ENCODE results near the gene ECEL1. TPM values are rescaled to one million over a fixed set of nuclear protein-coding genes. Genes with fewer than 3 reads are reported as not detected.
"Not testable (repeated sequence)": the region's sequence is repeated elsewhere in the genome, so short reads cannot be mapped to it uniquely, and the experiment has no call there.

Gene ECEL1
- total RNA-seq, 6 experiments from 2014 or later: 0.22 to 1.3 (median 0.83) TPM; not detected in 2

GRCh38 chr2:232446266-232446777 lies 41.3 kb downstream of the ECEL1 start:
- Histone ChIP-seq H3K4me1 (peaks cover 0 to 29% (median 12%) of the 10 kb centered on the region in 4 donors), H3K27ac (peak overlapping the region; percentile 86 to 100 (median 99))
- WGBS (ENCODE audit: insufficient coverage, low coverage, low lambda C conversion rate, missing lambda C conversion rate): 80% methylated on average over 1 of the region's 9 CpGs
- H3K9me3 ChIP-seq; H3K27me3 ChIP-seq; intact Hi-C loops (cut with DNase I); H3K36me3 ChIP-seq; H3K4me3 ChIP-seq: not testable (repeated sequence)
- TF ChIP-seq, protein P1, sequence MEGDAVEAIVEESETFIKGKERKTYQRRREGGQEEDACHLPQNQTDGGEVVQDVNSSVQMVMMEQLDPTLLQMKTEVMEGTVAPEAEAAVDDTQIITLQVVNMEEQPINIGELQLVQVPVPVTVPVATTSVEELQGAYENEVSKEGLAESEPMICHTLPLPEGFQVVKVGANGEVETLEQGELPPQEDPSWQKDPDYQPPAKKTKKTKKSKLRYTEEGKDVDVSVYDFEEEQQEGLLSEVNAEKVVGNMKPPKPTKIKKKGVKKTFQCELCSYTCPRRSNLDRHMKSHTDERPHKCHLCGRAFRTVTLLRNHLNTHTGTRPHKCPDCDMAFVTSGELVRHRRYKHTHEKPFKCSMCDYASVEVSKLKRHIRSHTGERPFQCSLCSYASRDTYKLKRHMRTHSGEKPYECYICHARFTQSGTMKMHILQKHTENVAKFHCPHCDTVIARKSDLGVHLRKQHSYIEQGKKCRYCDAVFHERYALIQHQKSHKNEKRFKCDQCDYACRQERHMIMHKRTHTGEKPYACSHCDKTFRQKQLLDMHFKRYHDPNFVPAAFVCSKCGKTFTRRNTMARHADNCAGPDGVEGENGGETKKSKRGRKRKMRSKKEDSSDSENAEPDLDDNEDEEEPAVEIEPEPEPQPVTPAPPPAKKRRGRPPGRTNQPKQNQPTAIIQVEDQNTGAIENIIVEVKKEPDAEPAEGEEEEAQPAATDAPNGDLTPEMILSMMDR (IDR thresholded peaks at IDR 0.05): peak; percentile 13 to 59 (median 36)
- peak in 1 of 3 donors; percentile 49 for DNase-seq
- ATAC-seq: peak in 1 of 4 donors; percentile 7

DNA sequence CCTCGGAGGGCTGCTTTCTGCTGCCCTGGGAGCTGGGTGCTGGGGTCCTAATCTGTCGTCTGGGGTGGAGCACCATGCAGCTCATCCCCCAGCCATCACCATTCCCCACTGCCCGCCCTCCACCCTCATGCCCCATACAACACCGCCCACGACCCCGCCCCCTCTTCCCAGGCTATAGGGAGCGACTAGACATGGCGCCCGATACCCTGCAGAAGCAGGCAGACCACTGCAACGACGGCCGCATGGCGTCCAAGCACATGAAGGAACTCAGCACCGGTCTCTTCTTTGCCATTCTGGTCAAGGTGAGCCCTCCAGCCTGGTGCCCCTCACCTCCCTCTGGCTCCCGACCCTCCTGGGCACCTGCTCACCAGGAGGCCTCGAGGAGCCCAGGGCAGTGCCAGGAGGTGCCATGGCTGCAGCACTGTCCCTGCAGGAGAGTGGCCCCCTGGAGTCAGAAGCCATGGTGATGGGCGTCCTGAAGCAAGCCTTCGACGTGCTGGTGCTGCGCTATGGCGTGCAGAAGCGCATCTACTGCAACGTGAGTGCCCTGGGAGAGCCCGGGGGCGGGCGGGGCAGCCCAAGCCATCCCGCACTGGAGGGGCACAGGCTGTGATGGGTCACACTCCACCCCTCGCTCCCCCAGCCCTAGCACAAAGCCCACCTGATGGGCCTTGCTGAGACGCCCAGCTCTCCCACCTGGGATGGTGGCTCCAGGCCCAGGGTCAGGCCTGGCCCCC lies 42.3 kb downstream of the ECEL1 start:
- H3K4me3 ChIP-seq; H3K27ac ChIP-seq; intact Hi-C loops (cut with DNase I); ATAC-seq; H3K9me3 ChIP-seq; H3K27me3 ChIP-seq; H3K36me3 ChIP-seq: not testable (repeated sequence)
- H3K4me1 ChIP-seq: peaks cover 0 to 29% (median 12%) of the 10 kb centered on the region in 4 donors
- peak in 1 of 3 donors; percentile 43 for DNase-seq
- WGBS (ENCODE audit: insufficient coverage, low coverage, low lambda C conversion rate, missing lambda C conversion rate): no CpG with 5 or more reads among the region's 29 CpGs

- H3K4me1 ChIP-seq: peaks cover 0 to 29% (median 12%) of the 10 kb centered on the region in 4 donors
- no CpG with 5 or more reads among the region's 21 CpGs for WGBS (ENCODE audit: insufficient coverage, low coverage, low lambda C conversion rate, missing lambda C conversion rate)
- H3K27ac ChIP-seq: peak overlapping the region; percentile 76 to 92 (median 90)
Measured at GRCh38 chr2:232444409-232445148, 43.1 kb downstream of the ECEL1 start.

GRCh38 chr2:232443669-232444408 lies 43.8 kb downstream of the ECEL1 start:
- intact Hi-C loops (cut with DNase I); H3K4me3 ChIP-seq; H3K36me3 ChIP-seq; H3K9me3 ChIP-seq; H3K27me3 ChIP-seq: not testable (repeated sequence)
- H3K27ac ChIP-seq: peak overlapping the region; percentile 76 to 92 (median 90)
- WGBS (ENCODE audit: insufficient coverage, low coverage, low lambda C conversion rate, missing lambda C conversion rate): no CpG with 5 or more reads among the region's 21 CpGs
- peaks cover 0 to 29% (median 12%) of the 10 kb centered on the region in 4 donors for H3K4me1 ChIP-seq
- peak; percentile 48 for TF ChIP-seq POLR2A (IDR thresholded peaks at IDR 0.05)
- ATAC-seq (peak; percentile 58 to 78 (median 73)), DNase-seq (peak; percentile 79 to 83 (median 83))

More at GRCh38 chr2:232444409-232445148, 43.1 kb downstream of the ECEL1 start:
- H3K27me3 ChIP-seq: no peaks in the 10 kb centered on the region
- H3K9me3 ChIP-seq: no peaks in the 10 kb centered on the region
- no peak overlapping the region for H3K4me3 ChIP-seq
- no peaks in the 10 kb centered on the region for H3K36me3 ChIP-seq
- TF ChIP-seq, protein P1 (IDR thresholded peaks at IDR 0.05): peak; percentile 46 to 66 (median 56)
- no peak for TF ChIP-seq POLR2A (IDR thresholded peaks at IDR 0.05)
- DNase-seq: peak in 2 of 3 donors; percentile 63 to 67
- intact Hi-C loops (cut with DNase I): no loop called here
- peak in 3 of 4 donors; percentile 1 to 41 (median 25) for ATAC-seq

DNA sequence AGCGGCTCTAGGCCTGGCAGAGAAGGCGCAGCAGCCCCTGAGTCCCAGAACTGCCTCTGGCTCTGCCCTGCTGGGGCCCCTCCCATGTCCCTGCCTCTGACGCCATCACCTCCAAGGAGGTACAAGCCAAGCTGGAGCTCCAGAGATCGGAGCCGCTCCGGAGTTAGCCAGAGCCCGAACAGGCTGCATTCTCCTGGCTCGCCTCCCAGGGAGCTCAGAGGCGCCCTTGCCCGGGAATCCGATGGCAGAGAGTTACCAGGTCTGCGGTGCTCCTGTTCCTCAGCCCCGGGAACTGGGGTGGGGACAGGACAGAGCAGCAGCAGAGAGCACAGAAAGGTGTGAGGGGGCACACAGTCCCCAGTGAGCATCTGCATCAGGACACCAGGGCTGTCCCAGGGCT lies 44.6 kb downstream of the ECEL1 start:
- H3K36me3 ChIP-seq; H3K27me3 ChIP-seq; H3K9me3 ChIP-seq; H3K4me3 ChIP-seq; ATAC-seq; intact Hi-C loops (cut with DNase I): not testable (repeated sequence)
- no CpG with 5 or more reads among the region's 13 CpGs for WGBS (ENCODE audit: insufficient coverage, low coverage, low lambda C conversion rate, missing lambda C conversion rate)
- peak overlapping the region in 1 of 3 donors; percentile 31 for H3K27ac ChIP-seq
- peak in 1 of 3 donors; percentile 41 for DNase-seq
- H3K4me1 ChIP-seq: peaks cover 0 to 26% (median 12%) of the 10 kb centered on the region in 4 donors

GRCh38 chr2:232442431-232442830 lies 45.2 kb downstream of the ECEL1 start:
- DNase-seq: peak in 1 of 3 donors; percentile 35
- no CpG with 5 or more reads among the region's 13 CpGs for WGBS (ENCODE audit: insufficient coverage, low coverage, low lambda C conversion rate, missing lambda C conversion rate)
- peaks cover 0 to 21% (median 9%) of the 10 kb centered on the region in 4 donors for H3K4me1 ChIP-seq
- H3K9me3 ChIP-seq; H3K36me3 ChIP-seq; ATAC-seq; intact Hi-C loops (cut with DNase I); H3K4me3 ChIP-seq; H3K27me3 ChIP-seq; H3K27ac ChIP-seq: not testable (repeated sequence)

DNA sequence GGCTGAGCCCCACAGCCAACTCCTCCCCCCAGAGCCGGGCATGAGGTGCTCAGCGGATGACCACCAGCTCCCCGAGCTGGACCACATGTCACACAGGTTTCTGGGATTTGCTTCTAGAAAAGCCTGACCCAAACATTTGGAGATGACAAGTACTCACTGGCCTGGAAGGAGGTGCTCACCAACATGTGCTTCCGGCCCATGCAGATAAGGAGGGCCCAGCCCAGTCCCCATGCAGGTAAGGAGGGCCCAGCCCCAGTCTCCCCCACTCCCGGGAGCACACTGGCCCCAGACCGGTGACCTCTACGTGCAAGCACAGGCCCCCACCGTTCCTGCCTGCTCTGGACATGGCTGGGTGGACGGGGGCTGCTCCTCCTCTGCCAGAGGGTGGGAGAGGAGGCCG lies 45.7 kb downstream of the ECEL1 start:
- peaks cover 0 to 16% (median 7%) of the 10 kb centered on the region in 4 donors for H3K4me1 ChIP-seq
- H3K36me3 ChIP-seq; H3K4me3 ChIP-seq; ATAC-seq; H3K27me3 ChIP-seq; intact Hi-C loops (cut with DNase I); H3K9me3 ChIP-seq; H3K27ac ChIP-seq: not testable (repeated sequence)
- peak in 1 of 3 donors; percentile 53 for DNase-seq
- WGBS (ENCODE audit: insufficient coverage, low coverage, low lambda C conversion rate, missing lambda C conversion rate): no CpG with 5 or more reads among the region's 10 CpGs

Measured in right lobe of liver (tissue), 6 donors.